ENCODE data around the gene PRAMEF20.
"Not testable (repeated sequence)": the region's sequence is repeated elsewhere in the genome, so short reads cannot be mapped to it uniquely, and the experiment has no call there.

The PRAMEF20 gene

GRCh38 chr1:13430495-13430894, 20.2 kb downstream of the PRAMEF20 start:
- Histone ChIP-seq H4K91ac (ENCODE audit: low read depth, low read length) (no peak overlapping the region), H3K79me2 (ENCODE audit: control insufficient read depth, insufficient read depth, low read length, poor library complexity) (no peaks in the 10 kb centered on the region), H3K27ac (ENCODE audit: low read depth, low read length) (no peak overlapping the region), H3K4me2 (ENCODE audit: low read length) (no peak overlapping the region), H3K4ac (ENCODE audit: low read depth, low read length) (no peak overlapping the region), H2AFZ (ENCODE audit: insufficient read depth, low read length, poor library complexity) (no peak overlapping the region), H3K36me3 (ENCODE audit: control insufficient read depth in 1 of 2, insufficient read depth in 2 of 2, low read length in 2 of 2) (no peaks in the 10 kb centered on the region), H4K8ac (ENCODE audit: low read depth, low read length) (no peak overlapping the region), H3K9me3 (ENCODE audit: insufficient read depth, low read depth, low read length) (peaks cover 30% of the 10 kb centered on the region), H2AK5ac (ENCODE audit: low read length) (no peak overlapping the region), H3K18ac (ENCODE audit: low read length) (no peak overlapping the region), H3K79me1 (ENCODE audit: low read length) (no peaks in the 10 kb centered on the region), H3K14ac (ENCODE audit: low read length) (no peak overlapping the region), H3K23ac (ENCODE audit: low read length) (no peak overlapping the region), H3K4me1 (ENCODE audit: control insufficient read depth in 1 of 2, insufficient read depth in 2 of 2, low read length in 2 of 2) (no peaks in the 10 kb centered on the region), H2BK120ac (ENCODE audit: insufficient read depth, low read length, poor library complexity) (no peak overlapping the region), H2BK5ac (ENCODE audit: low read depth, low read length, poor library complexity) (no peak overlapping the region), H3K27me3 (ENCODE audit: insufficient read depth, low read length) (no peaks in the 10 kb centered on the region), H3K9ac (ENCODE audit: low read length) (no peak overlapping the region), H3K4me3 (ENCODE audit: low read depth, low read length) (peak overlapping the region; percentile 39), H4K12ac (ENCODE audit: low read depth, low read length) (no peak overlapping the region), H2BK12ac (ENCODE audit: low read length) (no peak overlapping the region)
- no CpG with 5 or more reads among the region's 13 CpGs for WGBS (ENCODE audit: extremely low coverage, insufficient coverage, insufficient read length)
- no peak for DNase-seq

GRCh38 chr1:13432251-13432650, 22.0 kb downstream of the PRAMEF20 start:
- H3K23ac ChIP-seq (ENCODE audit: low read length), result no peak overlapping the region
- no peak overlapping the region for H2BK120ac ChIP-seq (ENCODE audit: insufficient read depth, low read length, poor library complexity)
- H2BK12ac ChIP-seq (ENCODE audit: low read length), result no peak overlapping the region
- no peaks in the 10 kb centered on the region for H3K27me3 ChIP-seq (ENCODE audit: insufficient read depth, low read length)
- H4K12ac ChIP-seq (ENCODE audit: low read depth, low read length), result no peak overlapping the region
- H3K4me3 ChIP-seq (ENCODE audit: low read depth, low read length), result no peak overlapping the region
- H3K4me2 ChIP-seq (ENCODE audit: low read length), result no peak overlapping the region
- no peak overlapping the region for H3K14ac ChIP-seq (ENCODE audit: low read length)
- no peak overlapping the region for H3K9ac ChIP-seq (ENCODE audit: low read length)
- H3K27ac ChIP-seq (ENCODE audit: low read depth, low read length), result no peak overlapping the region
- no peak overlapping the region for H3K4ac ChIP-seq (ENCODE audit: low read depth, low read length)
- peaks cover 35% of the 10 kb centered on the region for H3K9me3 ChIP-seq (ENCODE audit: insufficient read depth, low read depth, low read length)
- H3K79me2 ChIP-seq (ENCODE audit: control insufficient read depth, insufficient read depth, low read length, poor library complexity), result no peaks in the 10 kb centered on the region
- H3K4me1 ChIP-seq (ENCODE audit: control insufficient read depth in 1 of 2, insufficient read depth in 2 of 2, low read length in 2 of 2), result no peaks in the 10 kb centered on the region
- no peak overlapping the region for H4K8ac ChIP-seq (ENCODE audit: low read depth, low read length)
- no peaks in the 10 kb centered on the region for H3K79me1 ChIP-seq (ENCODE audit: low read length)
- H2AK5ac ChIP-seq (ENCODE audit: low read length), result no peak overlapping the region
- DNase-seq, result no peak
- no peak overlapping the region for H2AFZ ChIP-seq (ENCODE audit: insufficient read depth, low read length, poor library complexity)
- no peak overlapping the region for H2BK5ac ChIP-seq (ENCODE audit: low read depth, low read length, poor library complexity)
- no CpG with 5 or more reads among the region's 3 CpGs for WGBS (ENCODE audit: extremely low coverage, insufficient coverage, insufficient read length)
- no peak overlapping the region for H3K18ac ChIP-seq (ENCODE audit: low read length)
- H4K91ac ChIP-seq (ENCODE audit: low read depth, low read length), result no peak overlapping the region
- H3K36me3 ChIP-seq (ENCODE audit: control insufficient read depth in 1 of 2, insufficient read depth in 2 of 2, low read length in 2 of 2), result no peaks in the 10 kb centered on the region

GRCh38 chr1:13433694-13434358, 23.6 kb downstream of the PRAMEF20 start:
- not testable (repeated sequence) for H4K91ac ChIP-seq (ENCODE audit: low read depth, low read length); H3K4ac ChIP-seq (ENCODE audit: low read depth, low read length); H3K79me1 ChIP-seq (ENCODE audit: low read length); H3K27ac ChIP-seq (ENCODE audit: low read depth, low read length); H2BK120ac ChIP-seq (ENCODE audit: insufficient read depth, low read length, poor library complexity); H4K12ac ChIP-seq (ENCODE audit: low read depth, low read length); H3K36me3 ChIP-seq (ENCODE audit: control insufficient read depth in 1 of 2, insufficient read depth in 2 of 2, low read length in 2 of 2); H3K23ac ChIP-seq (ENCODE audit: low read length); H3K18ac ChIP-seq (ENCODE audit: low read length); H2AFZ ChIP-seq (ENCODE audit: insufficient read depth, low read length, poor library complexity); H4K8ac ChIP-seq (ENCODE audit: low read depth, low read length); H3K79me2 ChIP-seq (ENCODE audit: control insufficient read depth, insufficient read depth, low read length, poor library complexity); H2BK12ac ChIP-seq (ENCODE audit: low read length); H2AK5ac ChIP-seq (ENCODE audit: low read length); H3K4me1 ChIP-seq (ENCODE audit: control insufficient read depth in 1 of 2, insufficient read depth in 2 of 2, low read length in 2 of 2); DNase-seq; H3K14ac ChIP-seq (ENCODE audit: low read length); H2BK5ac ChIP-seq (ENCODE audit: low read depth, low read length, poor library complexity); H3K9ac ChIP-seq (ENCODE audit: low read length); H3K4me2 ChIP-seq (ENCODE audit: low read length); H3K27me3 ChIP-seq (ENCODE audit: insufficient read depth, low read length); H3K4me3 ChIP-seq (ENCODE audit: low read depth, low read length)
- WGBS (ENCODE audit: extremely low coverage, insufficient coverage, insufficient read length), result no CpG with 5 or more reads among the region's 32 CpGs
- H3K9me3 ChIP-seq (ENCODE audit: insufficient read depth, low read depth, low read length), result peaks cover 35% of the 10 kb centered on the region

GRCh38 chr1:13435458-13435857, 25.2 kb downstream of the PRAMEF20 start:
- Histone ChIP-seq H3K79me1 (ENCODE audit: low read length) (no peaks in the 10 kb centered on the region), H2BK120ac (ENCODE audit: insufficient read depth, low read length, poor library complexity) (no peak overlapping the region), H3K27ac (ENCODE audit: low read depth, low read length) (no peak overlapping the region), H3K4me3 (ENCODE audit: low read depth, low read length) (no peak overlapping the region), H2AFZ (ENCODE audit: insufficient read depth, low read length, poor library complexity) (no peak overlapping the region), H4K12ac (ENCODE audit: low read depth, low read length) (no peak overlapping the region), H2BK5ac (ENCODE audit: low read depth, low read length, poor library complexity) (no peak overlapping the region), H3K27me3 (ENCODE audit: insufficient read depth, low read length) (no peaks in the 10 kb centered on the region), H3K9ac (ENCODE audit: low read length) (no peak overlapping the region), H3K4ac (ENCODE audit: low read depth, low read length) (no peak overlapping the region), H3K18ac (ENCODE audit: low read length) (no peak overlapping the region), H2AK5ac (ENCODE audit: low read length) (no peak overlapping the region), H3K14ac (ENCODE audit: low read length) (no peak overlapping the region), H3K23ac (ENCODE audit: low read length) (no peak overlapping the region), H2BK12ac (ENCODE audit: low read length) (no peak overlapping the region), H3K36me3 (ENCODE audit: control insufficient read depth in 1 of 2, insufficient read depth in 2 of 2, low read length in 2 of 2) (no peaks in the 10 kb centered on the region), H3K4me1 (ENCODE audit: control insufficient read depth in 1 of 2, insufficient read depth in 2 of 2, low read length in 2 of 2) (no peaks in the 10 kb centered on the region), H3K4me2 (ENCODE audit: low read length) (no peak overlapping the region), H3K79me2 (ENCODE audit: control insufficient read depth, insufficient read depth, low read length, poor library complexity) (no peaks in the 10 kb centered on the region), H3K9me3 (ENCODE audit: insufficient read depth, low read depth, low read length) (peaks cover 37% of the 10 kb centered on the region), H4K8ac (ENCODE audit: low read depth, low read length) (no peak overlapping the region), H4K91ac (ENCODE audit: low read depth, low read length) (no peak overlapping the region)
- DNase-seq, result no peak
- no CpG with 5 or more reads among the region's 3 CpGs for WGBS (ENCODE audit: extremely low coverage, insufficient coverage, insufficient read length)
